Bone marrow (tissue), 2 donors: ENCODE results near the gene ATG9B.

Experiments used
- DNase-seq, 2 donors: peaks; one replicate each; lab custom pipeline; 2025; lab: John Stamatoyannopoulos, UW

Gene ATG9B

GRCh38 chr7:151024435-151025056, at the start of gene ATG9B:
Gene ATG9B (minus strand): TSS chr7:151024494. CDS start chr7:151024423, 71 bp downstream.
- DNase-seq: no peak

- DNase-seq: no peak
These were observed 49.7 kb upstream of the ATG9B start for GRCh38 chr7:151073990-151074389.

GRCh38 chr7:151071032-151071866, 47.0 kb upstream of the ATG9B start:
- no peak for DNase-seq

DNA sequence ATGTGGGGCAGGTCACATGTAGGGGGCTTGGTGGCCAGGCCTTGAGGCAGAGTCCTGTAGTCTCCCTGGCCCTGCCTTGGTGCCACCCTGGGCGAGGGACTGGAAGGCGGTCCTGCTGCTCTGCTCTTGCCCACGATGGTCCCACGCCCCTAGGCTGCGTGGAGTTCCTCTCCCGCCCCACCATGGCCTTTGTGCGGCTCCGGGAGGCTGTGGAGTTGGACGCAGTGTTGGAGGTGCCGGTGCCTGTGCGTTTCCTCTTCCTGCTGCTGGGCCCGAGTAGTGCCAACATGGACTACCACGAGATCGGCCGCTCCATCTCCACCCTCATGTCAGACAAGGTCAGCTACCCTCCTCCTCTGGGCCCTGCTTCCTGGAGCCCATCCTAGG, 46.3 kb upstream of the ATG9B start:
- no peak for DNase-seq

DNA sequence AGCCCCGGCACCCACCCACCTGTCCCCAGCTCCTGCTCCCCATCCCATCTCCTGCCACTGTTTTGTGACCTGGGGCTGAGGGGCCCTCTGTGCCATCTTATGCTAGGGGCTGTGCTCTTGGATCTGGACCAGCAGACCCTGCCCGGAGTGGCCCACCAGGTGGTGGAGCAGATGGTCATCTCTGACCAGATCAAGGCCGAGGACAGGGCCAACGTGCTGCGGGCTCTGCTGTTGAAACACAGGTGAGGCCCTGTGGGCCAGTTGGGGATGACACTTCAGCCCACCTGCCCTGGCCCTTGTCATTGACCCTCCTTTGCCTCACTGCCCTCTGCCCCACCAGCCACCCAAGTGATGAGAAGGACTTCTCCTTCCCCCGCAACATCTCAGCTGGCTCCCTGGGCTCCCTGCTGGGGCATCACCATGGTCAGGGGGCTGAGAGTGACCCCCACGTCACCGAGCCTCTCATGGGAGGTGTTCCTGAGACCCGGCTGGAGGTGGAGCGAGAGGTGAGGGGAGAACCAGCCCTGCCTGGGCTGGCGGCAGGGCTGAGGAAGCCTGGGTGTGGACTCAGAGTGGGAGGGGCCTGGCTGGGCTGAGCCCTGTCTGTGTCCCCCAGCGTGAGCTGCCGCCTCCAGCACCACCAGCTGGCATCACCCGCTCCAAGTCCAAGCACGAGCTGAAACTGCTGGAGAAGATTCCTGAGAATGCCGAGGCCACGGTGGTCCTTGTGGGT, 45.7 kb upstream of the ATG9B start:
- no peak for DNase-seq

DNA sequence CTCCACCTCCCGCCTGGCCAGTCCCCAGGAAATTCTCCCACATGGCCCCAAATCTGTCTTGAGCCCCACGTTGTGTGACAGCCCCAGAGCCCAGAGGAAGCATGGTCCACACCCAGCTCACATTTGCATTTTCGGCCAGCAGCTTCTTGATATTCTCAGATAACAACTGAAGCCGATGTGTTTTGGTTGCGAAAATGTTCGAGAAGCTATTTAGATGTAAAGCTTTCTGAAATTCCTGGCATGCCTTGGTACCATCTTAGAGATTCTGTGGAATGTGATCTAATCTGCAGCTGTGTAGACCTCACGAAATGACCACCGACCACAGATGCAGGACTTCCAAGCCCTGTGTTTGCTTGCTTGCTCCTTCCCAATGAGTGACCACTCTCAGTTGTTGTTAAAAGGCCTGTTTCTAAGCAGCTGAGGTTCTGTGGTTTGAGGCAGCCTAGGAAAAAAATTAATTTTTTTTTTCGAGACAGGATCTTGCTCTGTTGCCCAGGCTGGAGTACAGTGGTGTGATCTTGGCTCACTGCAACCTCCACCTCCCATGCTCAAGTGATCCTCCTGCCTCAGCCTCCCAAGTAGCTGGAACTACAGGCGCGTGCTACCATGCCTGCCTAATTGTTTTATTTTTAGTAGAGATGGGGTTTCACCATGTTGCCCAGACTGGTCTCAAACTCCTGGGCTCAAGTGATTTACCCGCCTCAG, 43.9 kb upstream of the ATG9B start:
- no peak for DNase-seq

- no peak for DNase-seq
These were observed 42.1 kb upstream of the ATG9B start for GRCh38 chr7:151066273-151066974.

- no peak for DNase-seq
These were observed 41.2 kb upstream of the ATG9B start for GRCh38 chr7:151065516-151065915.

DNA sequence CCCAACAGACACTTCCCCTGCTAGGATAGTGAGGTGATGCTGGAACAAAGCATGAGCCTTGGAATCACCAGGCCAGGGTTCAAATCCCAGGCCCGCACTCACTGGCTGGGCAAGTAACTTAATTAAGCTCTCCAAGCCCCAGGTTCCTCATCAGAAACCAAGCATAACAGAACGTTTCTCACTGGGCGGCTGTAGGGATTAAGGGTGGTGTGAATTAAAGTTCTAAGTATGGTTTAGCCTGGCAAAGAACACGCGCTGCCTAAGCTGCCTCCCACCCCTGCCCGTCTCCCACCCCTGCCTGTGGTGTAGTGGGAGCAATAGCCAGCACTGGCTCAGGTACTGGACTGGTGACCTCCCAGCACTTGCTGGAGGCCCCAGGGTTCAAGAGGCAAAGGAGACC, 40.7 kb upstream of the ATG9B start:
- no peak for DNase-seq

- DNase-seq: no peak
These were observed 40.2 kb upstream of the ATG9B start for GRCh38 chr7:151064454-151064853.

- no peak for DNase-seq
These were observed 38.9 kb upstream of the ATG9B start for GRCh38 chr7:151063212-151063561.

DNA sequence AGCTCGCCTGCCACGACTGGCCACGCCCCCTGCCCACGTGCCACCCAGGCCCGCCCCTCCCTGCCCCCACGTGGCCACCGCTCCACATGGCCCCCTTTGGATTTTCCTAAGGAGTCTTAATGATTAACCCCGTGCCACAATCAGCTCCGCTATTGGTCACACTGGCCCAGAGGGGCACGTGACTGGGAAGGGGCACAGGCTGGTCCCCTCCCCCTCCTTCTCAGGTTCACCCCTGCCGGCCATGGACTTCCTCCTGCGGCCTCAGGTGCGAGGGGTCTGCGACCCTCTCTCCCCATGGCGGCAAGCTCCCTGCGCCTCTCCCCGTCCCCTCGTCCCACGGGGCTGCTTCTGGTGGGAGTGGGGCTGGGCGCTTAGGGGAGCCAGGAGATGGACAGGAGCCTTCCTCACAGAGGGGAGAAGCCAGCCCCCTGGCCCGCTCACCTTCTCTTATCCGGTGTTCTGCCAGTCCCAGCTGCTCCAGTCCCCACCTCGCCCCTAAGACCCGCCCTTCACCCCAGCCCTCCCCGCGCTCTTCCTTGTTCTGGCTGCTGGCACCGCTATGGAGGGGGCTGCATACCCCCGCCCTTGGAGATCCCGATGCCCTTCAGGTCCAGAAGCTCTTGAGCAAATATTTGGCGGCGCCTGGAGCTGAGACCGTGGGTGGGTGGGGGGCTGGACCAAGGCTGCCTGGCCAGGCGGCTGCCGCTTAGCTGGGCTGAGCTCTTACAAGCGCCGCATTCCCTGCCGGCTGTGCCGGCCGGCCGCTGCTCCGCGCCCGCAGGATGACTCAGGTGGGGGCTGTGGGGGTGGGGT, 38.3 kb upstream of the ATG9B start:
- DNase-seq: no peak

- no peak for DNase-seq
These were observed 37.8 kb upstream of the ATG9B start for GRCh38 chr7:151062111-151062398.

GRCh38 chr7:151061213-151062110, 37.2 kb upstream of the ATG9B start:
- no peak for DNase-seq

GRCh38 chr7:151060416-151061212, 36.3 kb upstream of the ATG9B start:
- DNase-seq: no peak

DNA sequence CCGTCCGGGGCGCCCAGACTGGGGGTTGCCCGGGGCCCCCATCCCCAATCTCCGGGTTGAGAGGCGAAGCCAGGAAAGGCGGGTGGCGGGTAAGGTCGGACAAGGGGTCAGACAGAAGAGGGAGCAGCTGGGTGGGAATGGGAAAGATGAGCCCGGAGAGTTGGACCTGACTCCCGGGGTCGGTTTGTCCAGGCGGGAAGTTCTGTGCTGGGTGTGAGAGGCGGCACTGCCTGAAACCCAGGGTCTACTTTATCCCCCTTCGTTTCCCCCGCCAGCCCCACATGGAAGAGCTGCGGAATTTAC, 35.8 kb upstream of the ATG9B start:
- DNase-seq: no peak

- DNase-seq: peak; percentile 51 to 80
These were observed 35.2 kb upstream of the ATG9B start, which contains the start of gene SLC4A2 for GRCh38 chr7:151059367-151060112. Gene SLC4A2 (plus strand): TSS chr7:151059589. CDS start chr7:151061988, 2,399 bp downstream.

DNA sequence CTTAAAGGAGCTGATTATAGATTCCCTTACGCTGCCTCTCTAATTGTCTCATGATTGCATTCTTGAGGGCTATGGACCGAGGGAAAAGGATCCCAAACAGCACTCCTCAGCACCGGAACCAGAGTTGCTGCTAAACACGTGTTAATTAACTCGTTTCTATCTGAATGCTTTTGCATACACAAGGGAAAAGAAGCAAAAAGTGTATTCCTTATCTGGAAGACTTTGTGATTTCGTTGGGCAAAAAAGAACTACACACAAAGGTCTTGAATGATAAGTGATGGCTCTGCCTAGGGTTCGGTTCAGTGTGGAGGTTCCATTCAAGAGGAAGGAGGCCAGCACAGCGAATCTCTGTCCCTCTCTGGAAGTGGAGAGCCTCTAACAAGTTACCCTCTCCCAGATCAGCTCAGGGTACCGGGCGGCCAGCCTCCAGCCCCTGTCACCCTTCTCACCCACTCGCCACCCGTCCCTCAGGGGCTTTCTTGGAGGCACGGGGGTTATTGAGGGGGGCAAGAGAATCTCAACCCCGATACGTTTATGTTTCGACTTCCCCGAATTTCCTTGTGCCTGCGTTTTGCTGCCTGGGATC, 34.6 kb upstream of the ATG9B start:
- no peak for DNase-seq
